ENCODE data around the gene ETV6. TPM values are rescaled to one million over a fixed set of nuclear protein-coding genes. Genes with fewer than 3 reads are reported as not detected.
"Not testable (repeated sequence)": the region's sequence is repeated elsewhere in the genome, so short reads cannot be mapped to it uniquely, and the experiment has no call there.

Gene ETV6
- total RNA-seq, 6 experiments from 2014 or later = 7.2 to 28.3 (median 11.0) TPM

DNA sequence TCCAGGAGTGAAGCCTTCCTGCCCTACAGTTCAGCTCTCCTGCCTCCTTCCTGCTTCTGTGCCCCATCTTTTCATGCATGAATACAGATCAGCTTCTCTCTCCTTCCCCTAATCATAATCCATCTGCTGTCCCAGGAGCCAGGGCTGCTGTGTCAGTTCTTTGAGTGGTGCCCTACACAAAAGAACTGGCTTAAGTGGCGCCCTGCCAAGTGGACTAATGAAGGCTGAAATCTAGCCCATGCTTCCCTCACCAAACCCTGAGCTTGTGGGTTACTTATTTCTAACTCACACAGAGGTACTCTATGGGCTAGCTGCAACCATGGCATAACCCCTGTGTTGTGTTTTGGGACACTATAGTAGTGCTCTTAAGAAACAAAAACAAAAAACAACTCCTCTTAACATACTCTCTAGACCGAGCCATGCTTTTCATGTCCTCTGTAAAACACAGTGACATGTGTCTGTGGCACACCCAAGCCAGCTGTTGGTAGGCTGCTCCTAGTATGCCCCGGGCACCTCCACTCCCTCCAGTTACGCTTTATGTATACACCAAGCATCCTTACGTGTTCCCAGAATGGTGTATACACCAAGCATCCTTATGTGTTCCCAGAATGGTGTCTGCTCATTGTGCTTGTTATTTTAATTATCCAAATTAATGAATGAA, 19.3 kb upstream of the ETV6 start:
- Histone ChIP-seq H3K36me3 (no peaks in the 10 kb centered on the region), H3K27ac (no peak overlapping the region), H3K27me3 (no peaks in the 10 kb centered on the region), H3K4me3 (no peak overlapping the region), H3K9me3 (no peaks in the 10 kb centered on the region), H3K4me1 (peaks cover 0 to 14% (median 0%) of the 10 kb centered on the region in 4 donors)
- no peak for TF ChIP-seq POLR2A (IDR thresholded peaks at IDR 0.05)
- TF ChIP-seq, protein P1, sequence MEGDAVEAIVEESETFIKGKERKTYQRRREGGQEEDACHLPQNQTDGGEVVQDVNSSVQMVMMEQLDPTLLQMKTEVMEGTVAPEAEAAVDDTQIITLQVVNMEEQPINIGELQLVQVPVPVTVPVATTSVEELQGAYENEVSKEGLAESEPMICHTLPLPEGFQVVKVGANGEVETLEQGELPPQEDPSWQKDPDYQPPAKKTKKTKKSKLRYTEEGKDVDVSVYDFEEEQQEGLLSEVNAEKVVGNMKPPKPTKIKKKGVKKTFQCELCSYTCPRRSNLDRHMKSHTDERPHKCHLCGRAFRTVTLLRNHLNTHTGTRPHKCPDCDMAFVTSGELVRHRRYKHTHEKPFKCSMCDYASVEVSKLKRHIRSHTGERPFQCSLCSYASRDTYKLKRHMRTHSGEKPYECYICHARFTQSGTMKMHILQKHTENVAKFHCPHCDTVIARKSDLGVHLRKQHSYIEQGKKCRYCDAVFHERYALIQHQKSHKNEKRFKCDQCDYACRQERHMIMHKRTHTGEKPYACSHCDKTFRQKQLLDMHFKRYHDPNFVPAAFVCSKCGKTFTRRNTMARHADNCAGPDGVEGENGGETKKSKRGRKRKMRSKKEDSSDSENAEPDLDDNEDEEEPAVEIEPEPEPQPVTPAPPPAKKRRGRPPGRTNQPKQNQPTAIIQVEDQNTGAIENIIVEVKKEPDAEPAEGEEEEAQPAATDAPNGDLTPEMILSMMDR (IDR thresholded peaks at IDR 0.05) = no peak
- DNase-seq (peak in 1 of 3 donors; percentile 37), ATAC-seq (peak in 3 of 4 donors; percentile 10 to 45 (median 19))
- intact Hi-C loops (cut with DNase I) = no loop called here
- WGBS (ENCODE audit: insufficient coverage, low coverage, low lambda C conversion rate, missing lambda C conversion rate) = 92% methylated on average over 5 of the region's 5 CpGs

DNA sequence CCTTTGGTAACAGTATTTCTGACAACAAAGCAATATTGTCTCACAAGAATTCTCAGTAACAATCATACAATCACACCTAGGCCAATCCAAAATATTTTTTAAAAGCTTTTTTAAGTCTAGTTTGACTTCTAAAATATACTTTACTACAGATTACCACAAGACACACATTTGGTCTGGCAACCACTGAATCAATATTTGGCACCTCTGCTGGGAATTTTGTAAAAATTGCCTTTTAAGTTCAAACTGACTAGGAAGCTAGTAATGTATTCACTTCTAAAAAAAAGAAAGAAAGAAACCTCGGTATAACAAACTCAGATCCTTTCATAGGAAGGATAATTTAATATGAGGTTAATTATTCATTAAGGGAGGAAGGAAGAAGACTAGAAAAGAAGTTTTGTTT, 18.2 kb upstream of the ETV6 start:
- Histone ChIP-seq H3K27ac (peak overlapping the region in 1 of 3 donors; percentile 8), H3K27me3 (no peaks in the 10 kb centered on the region), H3K4me1 (peaks cover 0 to 14% (median 0%) of the 10 kb centered on the region in 4 donors), H3K36me3 (no peaks in the 10 kb centered on the region), H3K9me3 (no peaks in the 10 kb centered on the region), H3K4me3 (no peak overlapping the region)
- peak in 3 of 4 donors; percentile 48 to 61 (median 54) for ATAC-seq
- no peak for DNase-seq
- WGBS (ENCODE audit: insufficient coverage, low coverage, low lambda C conversion rate, missing lambda C conversion rate) = 0% methylated on average over 1 of the region's 1 CpG
- intact Hi-C loops (cut with DNase I) = no loop called here
- TF ChIP-seq, protein P1 (IDR thresholded peaks at IDR 0.05) = no peak
- no peak for TF ChIP-seq POLR2A (IDR thresholded peaks at IDR 0.05)

DNA sequence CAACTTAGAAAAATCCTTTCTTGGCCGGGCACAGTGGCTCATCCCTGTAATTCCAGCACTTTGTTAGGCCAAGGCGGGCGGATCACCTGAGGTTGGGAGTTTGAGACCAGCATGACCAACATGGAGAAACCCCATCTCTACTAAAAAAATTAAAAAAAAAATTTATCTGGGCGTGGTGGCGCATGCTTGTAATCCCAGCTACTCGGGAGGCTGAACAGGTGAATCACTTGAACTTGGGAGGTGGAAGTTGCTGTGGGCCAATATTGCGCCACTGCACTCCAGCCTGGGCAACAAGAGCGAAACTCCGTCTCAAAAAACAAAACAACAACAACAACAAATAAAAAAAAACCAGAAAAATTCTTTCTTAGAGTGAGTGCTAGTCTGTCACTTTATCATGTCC, 17.6 kb upstream of the ETV6 start:
- H3K27ac ChIP-seq; H3K36me3 ChIP-seq; H3K27me3 ChIP-seq; ATAC-seq; H3K9me3 ChIP-seq; H3K4me3 ChIP-seq; DNase-seq; intact Hi-C loops (cut with DNase I): not testable (repeated sequence)
- 88% methylated on average over 9 of the region's 9 CpGs for WGBS (ENCODE audit: insufficient coverage, low coverage, low lambda C conversion rate, missing lambda C conversion rate)
- peaks cover 0 to 14% (median 0%) of the 10 kb centered on the region in 4 donors for H3K4me1 ChIP-seq

DNA sequence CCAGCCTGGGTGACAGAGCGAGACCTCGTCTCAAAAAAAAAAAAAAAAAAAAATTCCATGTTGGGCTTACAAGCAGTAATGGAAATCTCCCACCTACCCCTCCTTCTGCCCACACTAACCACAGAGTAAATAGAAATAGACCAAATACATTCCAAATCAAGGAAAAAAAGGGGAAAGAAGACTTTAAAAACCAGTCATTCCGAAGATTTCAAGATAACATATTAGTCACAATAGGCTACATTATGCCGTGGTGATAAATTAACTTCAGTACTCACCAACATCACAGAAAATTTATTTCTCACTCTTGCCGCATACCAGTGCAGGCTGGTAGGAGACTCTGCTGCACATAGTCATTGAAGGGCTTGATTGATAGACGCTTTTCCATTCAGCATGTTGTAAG, 15.5 kb upstream of the ETV6 start:
- intact Hi-C loops (cut with DNase I) = no loop called here
- ATAC-seq (no peak), DNase-seq (no peak)
- TF ChIP-seq, protein P1 (IDR thresholded peaks at IDR 0.05) = no peak
- no peak for TF ChIP-seq POLR2A (IDR thresholded peaks at IDR 0.05)
- 48% methylated on average over 5 of the region's 6 CpGs for WGBS (ENCODE audit: insufficient coverage, low coverage, low lambda C conversion rate, missing lambda C conversion rate)
- Histone ChIP-seq H3K27me3 (no peaks in the 10 kb centered on the region), H3K9me3 (no peaks in the 10 kb centered on the region), H3K36me3 (no peaks in the 10 kb centered on the region), H3K4me3 (no peak overlapping the region), H3K4me1 (peaks cover 0 to 21% (median 7%) of the 10 kb centered on the region in 4 donors), H3K27ac (no peak overlapping the region)

DNA sequence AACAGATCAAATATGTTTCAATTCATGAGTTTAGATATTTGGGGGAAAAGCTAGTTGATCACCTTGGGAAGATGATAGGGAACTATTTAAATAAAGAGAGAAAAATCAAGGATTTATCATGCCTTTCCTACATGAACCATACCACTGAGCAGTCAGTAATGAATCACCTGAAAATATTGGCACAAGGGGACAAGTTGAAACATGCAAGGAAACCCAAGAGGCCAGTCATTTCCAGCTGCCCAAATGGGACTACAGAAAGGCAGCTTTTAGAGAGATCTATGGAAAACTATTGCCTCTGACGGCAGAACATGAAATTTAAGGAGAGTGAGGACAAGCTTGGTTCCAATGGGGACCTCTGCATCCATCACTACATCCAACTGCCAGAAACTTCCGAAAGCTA, 14.1 kb upstream of the ETV6 start:
- no peak overlapping the region for H3K4me3 ChIP-seq
- 82% methylated on average over 2 of the region's 2 CpGs for WGBS (ENCODE audit: insufficient coverage, low coverage, low lambda C conversion rate, missing lambda C conversion rate)
- DNase-seq (no peak), ATAC-seq (no peak)
- no peak for TF ChIP-seq POLR2A (IDR thresholded peaks at IDR 0.05)
- H3K4me1 ChIP-seq = peaks cover 0 to 21% (median 8%) of the 10 kb centered on the region in 4 donors
- H3K36me3 ChIP-seq = no peaks in the 10 kb centered on the region
- H3K9me3 ChIP-seq = no peaks in the 10 kb centered on the region
- intact Hi-C loops (cut with DNase I) = no loop called here
- no peak overlapping the region for H3K27ac ChIP-seq
- no peaks in the 10 kb centered on the region for H3K27me3 ChIP-seq

Data from right lobe of liver (tissue), 6 donors.